Prostate gland (tissue), 2 donors: ENCODE data around the gene ASB8. TPM values are rescaled to one million over a fixed set of nuclear protein-coding genes. Genes with fewer than 3 reads are reported as not detected.

Source experiments
- DNase-seq: peaks from one replicate; pipeline ENCODE4 v3.0.0-alpha.2; 2019; ENCODE audit warnings: low spot score
- H3K27ac ChIP-seq, 2 donors: fragments of 200-600 bp; sonication (generic); 2 replicates each; pipeline ENCODE4 v1.5.1; 2017 to 2019
- H3K27me3 ChIP-seq: fragments of 200-600 bp; sonication (generic); replicated peaks from 2 replicates; pipeline ENCODE4 v1.5.1; 2019; ENCODE audit not compliant: insufficient read depth
- H3K36me3 ChIP-seq, 2 donors: fragments of 200-600 bp; sonication (generic); 1 replicate in 1 of 2; 2 replicates in 1 of 2; pipeline versions ENCODE4 v1.5.1 to v1.8.1; 2017 to 2019
- H3K4me1 ChIP-seq: fragments of 200-600 bp; sonication (generic); replicated peaks from 2 replicates; pipeline ENCODE4 v1.5.1; 2019
- H3K4me3 ChIP-seq, 2 donors: fragments of 200-600 bp; sonication (generic); 2 replicates each; pipeline ENCODE4 v1.5.1; 2017 to 2019
- H3K9me3 ChIP-seq: fragments of 200-600 bp; sonication (generic); 2 replicates; pipeline ENCODE4 v1.5.1; 2017
- POLR2A ChIP-seq: fragments of 450-650 bp; IDR thresholded peaks from one replicate; pipeline ENCODE4 v1.6.1; 2016; ENCODE audit warnings: antibody characterized with exemption, mild to moderate bottlenecking
- POLR2AphosphoS5 ChIP-seq: sonication (generic); formaldehyde crosslinking; IDR thresholded peaks from one replicate; pipeline ENCODE4 v1.6.1; 2017; ENCODE audit warnings: antibody characterized with exemption
- WGBS: methylation state at CpG from one replicate; pipeline ENCODE4 v1.1.5; 2018; 5-methylcytosine and 5-hydroxymethylcytosine counted together
- intact Hi-C: fragments of 100-400 bp; cut with DNase I; formaldehyde crosslinking; loops from one replicate; pipeline ENCODE4 v1.14.2; 2022
- microRNA-seq: library from miRNA; unstranded; fragments of <30 nt; microRNA quantifications from one replicate; pipeline ENCODE4, GENCODE V29; 2016
- small RNA-seq, 2 donors: library from RNA; depleted of rRNA; stranded (forward); fragments of <200 nt; gene quantifications; one replicate each; pipeline ENCODE3, GENCODE V24; 2016
- total RNA-seq, 2 donors: library from RNA; depleted of rRNA; stranded (reverse); fragments of >200 nt; gene quantifications; one replicate each; pipeline ENCODE4 v1.1.0, GENCODE V29; 2016
- TF ChIP-seq, protein P1 (sequence below), 4 experiments: fragments of 200-600 bp in 2 of 4; fragments of 450-650 bp in 2 of 4; sonication (generic) in 2 of 4; IDR thresholded peaks; 1 replicate in 3 of 4; 2 replicates in 1 of 4; pipeline ENCODE4 v1.5.1; 2016 to 2019; ENCODE audit warnings: antibody characterized with exemption in 4 of 4, mild to moderate bottlenecking in 2 of 4, moderate library complexity in 2 of 4

Gene ASB8
- total RNA-seq, 2 donors from 2014 or later, result 38.8 to 43.2 TPM

DNA sequence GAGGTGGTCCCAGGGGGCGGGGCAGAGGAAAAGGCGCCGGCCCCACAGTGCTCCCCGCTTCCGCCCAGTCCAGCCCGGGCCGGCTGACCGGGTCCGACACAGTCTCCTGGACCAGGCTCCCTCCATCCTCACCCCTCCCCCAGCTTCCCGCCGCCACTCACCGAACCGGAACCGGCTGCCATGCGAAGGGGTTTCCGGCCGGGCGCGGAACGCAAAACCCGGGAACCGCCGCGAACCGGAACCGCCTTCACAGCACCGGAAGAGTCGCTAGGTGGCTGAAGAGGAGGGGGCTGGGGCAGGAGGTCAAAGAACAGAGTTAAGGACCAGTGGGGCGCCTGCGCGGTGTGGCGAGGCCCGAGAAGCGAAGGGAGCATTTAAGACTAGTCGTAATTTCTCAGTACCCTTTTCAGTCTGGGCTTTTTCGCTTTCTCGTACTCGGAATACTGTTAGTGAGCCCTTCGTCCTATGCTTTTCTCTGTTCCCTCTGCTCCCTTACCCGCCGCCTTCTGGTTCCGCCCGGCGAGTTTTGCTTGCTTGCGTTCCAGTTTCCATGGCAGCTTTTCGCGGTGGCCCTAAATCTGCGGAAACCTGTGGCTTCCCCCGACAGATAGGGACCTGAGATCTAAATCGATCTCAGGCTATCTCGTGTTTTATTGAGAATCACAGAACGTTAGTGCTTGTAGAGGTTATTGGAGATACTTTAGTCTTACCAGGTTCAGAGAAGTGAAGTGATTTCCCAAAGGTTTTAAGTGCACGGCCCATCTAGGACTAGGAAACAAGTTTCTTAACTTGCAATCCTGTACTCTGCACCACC lies 51.2 kb downstream of the ASB8 start, which contains the start of gene SENP1:
Gene SENP1 (minus strand): TSS at position 213 of the 814 bp plus-strand sequence. CDS start 4,607 bp downstream, outside the sequence.
- intact Hi-C loops, result loop anchor here (5.0 kb wide), 1 partner anchor 51 kb away; the partner anchor contains the start of gene ASB8

DNA sequence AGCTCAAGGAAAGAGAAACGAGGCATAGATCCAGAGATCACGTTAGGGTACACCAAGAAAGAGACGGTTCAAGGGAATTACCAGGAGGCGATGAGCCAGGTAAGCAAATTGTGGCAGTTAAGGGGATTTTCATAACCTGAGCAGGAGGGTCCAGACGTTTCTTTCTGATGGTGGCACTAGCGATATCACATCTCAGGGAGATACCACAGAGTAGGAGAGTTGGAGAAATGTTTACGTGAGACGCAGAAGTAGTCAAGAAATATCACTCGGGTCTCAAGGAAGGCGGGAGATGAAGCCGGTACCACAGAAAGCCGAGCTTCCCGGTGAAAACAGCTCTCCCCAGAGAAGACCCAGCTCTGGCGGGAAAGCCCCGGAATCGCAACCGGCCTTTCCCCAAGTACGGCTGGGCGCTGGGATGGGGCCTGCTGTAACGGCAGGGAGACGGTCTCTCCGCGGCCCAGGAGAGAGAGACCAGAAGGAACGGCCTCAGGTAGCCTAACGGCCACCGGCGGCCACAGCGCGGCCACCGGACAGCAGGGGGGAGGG lies 51.9 kb downstream of the ASB8 start:
- no peak for DNase-seq
- H3K36me3 ChIP-seq, result no peaks in the 10 kb centered on the region
- H3K27me3 ChIP-seq, result no peaks in the 10 kb centered on the region
- peak overlapping the region; percentile 89 for H3K27ac ChIP-seq
- no peaks in the 10 kb centered on the region for H3K4me1 ChIP-seq
- H3K4me3 ChIP-seq, result peak overlapping the region; percentile 81 to 89
- TF ChIP-seq POLR2AphosphoS5, result no peak
- TF ChIP-seq, protein P1, sequence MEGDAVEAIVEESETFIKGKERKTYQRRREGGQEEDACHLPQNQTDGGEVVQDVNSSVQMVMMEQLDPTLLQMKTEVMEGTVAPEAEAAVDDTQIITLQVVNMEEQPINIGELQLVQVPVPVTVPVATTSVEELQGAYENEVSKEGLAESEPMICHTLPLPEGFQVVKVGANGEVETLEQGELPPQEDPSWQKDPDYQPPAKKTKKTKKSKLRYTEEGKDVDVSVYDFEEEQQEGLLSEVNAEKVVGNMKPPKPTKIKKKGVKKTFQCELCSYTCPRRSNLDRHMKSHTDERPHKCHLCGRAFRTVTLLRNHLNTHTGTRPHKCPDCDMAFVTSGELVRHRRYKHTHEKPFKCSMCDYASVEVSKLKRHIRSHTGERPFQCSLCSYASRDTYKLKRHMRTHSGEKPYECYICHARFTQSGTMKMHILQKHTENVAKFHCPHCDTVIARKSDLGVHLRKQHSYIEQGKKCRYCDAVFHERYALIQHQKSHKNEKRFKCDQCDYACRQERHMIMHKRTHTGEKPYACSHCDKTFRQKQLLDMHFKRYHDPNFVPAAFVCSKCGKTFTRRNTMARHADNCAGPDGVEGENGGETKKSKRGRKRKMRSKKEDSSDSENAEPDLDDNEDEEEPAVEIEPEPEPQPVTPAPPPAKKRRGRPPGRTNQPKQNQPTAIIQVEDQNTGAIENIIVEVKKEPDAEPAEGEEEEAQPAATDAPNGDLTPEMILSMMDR (IDR thresholded peaks at IDR 0.05), result no peak
- TF ChIP-seq POLR2A, result no peak
- intact Hi-C loops, result loop anchor here (5.0 kb wide), 1 partner anchor 52 kb away; the partner anchor contains the start of gene ASB8
- H3K9me3 ChIP-seq, result no peaks in the 10 kb centered on the region
- under 1% methylated on average over 25 of the region's 30 CpGs for WGBS

More for the DNA sequence above, 51.2 kb downstream of the ASB8 start, which contains the start of gene SENP1:
- Histone ChIP-seq H3K4me3 (peak within 1 kb of the TSS; percentile 81 to 89), H3K27me3 (no peaks in the 10 kb centered on the region), H3K36me3 (no peaks in the 10 kb centered on the region), H3K9me3 (no peaks in the 10 kb centered on the region), H3K27ac (peak within 1 kb of the TSS; percentile 89), H3K4me1 (no peaks in the 10 kb centered on the region)
- peak; percentile 78 for DNase-seq
- under 1% methylated on average over 50 of the region's 53 CpGs for WGBS
- peak; percentile 82 for TF ChIP-seq POLR2AphosphoS5
- TF ChIP-seq, protein P1 (IDR thresholded peaks at IDR 0.05), result peak in 2 of 4 experiments; percentile 52 to 54
- no peak for TF ChIP-seq POLR2A

DNA sequence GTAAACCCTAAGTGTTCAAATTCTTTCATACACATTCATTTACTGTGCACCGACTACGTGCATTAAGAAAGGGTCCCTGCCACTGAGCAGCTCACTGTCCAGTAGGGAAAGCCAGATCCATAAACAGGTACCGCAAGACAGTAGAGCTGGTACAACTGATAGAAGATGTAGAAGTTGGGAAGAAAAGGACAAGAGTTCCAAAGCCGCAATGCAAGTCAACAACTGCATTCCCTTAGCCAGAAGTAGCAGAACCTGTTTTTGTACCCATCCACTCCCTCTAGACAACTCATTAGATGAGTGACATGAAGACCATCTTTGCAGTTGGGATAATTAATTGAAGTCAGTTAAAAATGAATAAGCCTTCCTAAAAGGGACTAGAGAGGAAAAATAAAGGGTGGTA lies 52.8 kb downstream of the ASB8 start:
- TF ChIP-seq, protein P1 (IDR thresholded peaks at IDR 0.05), result no peak
- TF ChIP-seq POLR2AphosphoS5 (no peak), POLR2A (no peak)
- 29% methylated on average over 4 of the region's 4 CpGs for WGBS
- Histone ChIP-seq H3K4me3 (peak overlapping the region in 1 of 2 donors; percentile 89), H3K27ac (no peak overlapping the region), H3K36me3 (no peaks in the 10 kb centered on the region), H3K9me3 (no peaks in the 10 kb centered on the region), H3K4me1 (no peaks in the 10 kb centered on the region), H3K27me3 (no peaks in the 10 kb centered on the region)
- intact Hi-C loops, result no loop called here
- DNase-seq, result no peak

Small RNA genes within 50 kb of the gene (microRNA-seq; reads per million reads assigned to microRNA genes)
- 0.92 reads per million, percentile 7 among the genes with 10 or more reads in this experiment for gene MIR6505

Small RNA genes within 50 kb of the gene (small RNA-seq; reads per million reads assigned to genes)
- 0.09 to 0.10 reads per million in 2 donors for gene MIR6505

Other genes starting within 250 kb of the ASB8 start
- gene TMEM106C, start 193.9 kb downstream of the ASB8 start, total RNA-seq, result 10 to 100 TPM; 54.6 to 91.1 TPM
- 1 to 10 TPM in 1 of 2 donors, under 1 TPM in 1; 0.14 to 1.9 TPM for gene COL2A1, start 153.0 kb downstream of the ASB8 start, total RNA-seq
- gene SENP1, start 51.4 kb downstream of the ASB8 start, total RNA-seq, result 10 to 100 TPM; 11.5 to 49.6 TPM
- gene PFKM, start 38.2 kb downstream of the ASB8 start, total RNA-seq, result 10 to 100 TPM; 36.9 to 71.9 TPM
- gene CCDC184, start 26.1 kb upstream of the ASB8 start, total RNA-seq, result 1 to 10 TPM; 1.9 to 3.7 TPM
- gene OR10AD1, start 45.8 kb upstream of the ASB8 start, total RNA-seq, result not detected
- gene ZNF641, start 193.4 kb upstream of the ASB8 start, total RNA-seq, result 10 to 100 TPM; 21.7 to 39.7 TPM